Esophagus muscularis mucosa (tissue), 4 donors: ENCODE measurements around the gene LONP1. TPM values are rescaled to one million over a fixed set of nuclear protein-coding genes. Genes with fewer than 3 reads are reported as not detected.

Source experiments
- DNase-seq: peaks from one replicate; pipeline ENCODE4 v3.0.0-alpha.2; 2017; ENCODE audit errors: extremely low spot score
- H3K27ac ChIP-seq, 4 donors: fragments of 200-600 bp; sonication (generic); replicated peaks in 1 of 4; 1 replicate in 3 of 4; 2 replicates in 1 of 4; pipeline ENCODE4 v1.5.1; 2016 to 2019; ENCODE audit warnings: mild to moderate bottlenecking in 1 of 4
- H3K27me3 ChIP-seq, 4 donors: fragments of 200-600 bp; sonication (generic); one replicate each; pipeline versions ENCODE4 v1.5.1 to v1.6.0; 2016 to 2019
- H3K36me3 ChIP-seq, 4 donors: fragments of 200-600 bp; sonication (generic); one replicate each; pipeline ENCODE4 v1.5.1; 2016 to 2019
- H3K4me1 ChIP-seq, 4 donors: fragments of 200-600 bp; sonication (generic); one replicate each; pipeline ENCODE4 v1.5.1; 2016 to 2019
- H3K4me3 ChIP-seq, 4 donors: fragments of 200-600 bp; sonication (generic); 1 replicate in 2 of 4; 2 replicates in 2 of 4; pipeline ENCODE4 v1.5.1; 2016 to 2019; ENCODE audit warnings: mild to moderate bottlenecking in 4 of 4, moderate library complexity in 1 of 4
- H3K9me3 ChIP-seq, 4 donors: fragments of 200-600 bp; sonication (generic); 1 replicate in 3 of 4; 2 replicates in 1 of 4; pipeline ENCODE4 v1.5.1; 2016 to 2019
- CTCF ChIP-seq, 3 experiments: fragments of 200-600 bp in 2 of 3; fragments of 450-650 bp in 1 of 3; sonication (generic) in 2 of 3; IDR thresholded peaks; one replicate each; pipeline ENCODE4 v1.5.1; 2017 to 2019; ENCODE audit warnings: antibody characterized with exemption in 3 of 3, mild to moderate bottlenecking in 2 of 3, moderate library complexity in 1 of 3
- EP300 ChIP-seq: sonication (generic); formaldehyde crosslinking; IDR thresholded peaks from one replicate; pipeline ENCODE4 v1.6.1; 2017; ENCODE audit warnings: antibody characterized with exemption
- POLR2A ChIP-seq: fragments of 450-650 bp; IDR thresholded peaks from one replicate; pipeline ENCODE4 v1.6.1; 2017; ENCODE audit warnings: antibody characterized with exemption, moderate library complexity, mild to moderate bottlenecking, low read depth
- POLR2AphosphoS5 ChIP-seq, 2 donors: sonication (generic); formaldehyde crosslinking; IDR thresholded peaks; one replicate each; pipeline ENCODE4 v1.6.1; 2017; ENCODE audit warnings: antibody characterized with exemption in 2 of 2
- WGBS: methylation state at CpG from one replicate; pipeline ENCODE4 v1.1.5; 2018; 5-methylcytosine and 5-hydroxymethylcytosine counted together
- intact Hi-C: fragments of 100-400 bp; cut with DNase I; formaldehyde crosslinking; loops from one replicate; pipeline ENCODE4 v1.15.1; 2023
- total RNA-seq, 4 donors: library from RNA; depleted of rRNA; stranded (reverse); fragments of >200 nt; gene quantifications; one replicate each; pipeline versions ENCODE4 v1.1.0 to v1.2.1, GENCODE V29; 2016

The LONP1 gene
- total RNA-seq, 4 donors from 2014 or later, result 49.0 to 70.4 (median 54.3) TPM

- intact Hi-C loops, result no loop called here
- WGBS, result 90% methylated on average over 8 of the region's 13 CpGs
- H3K4me1 ChIP-seq, result peaks cover 0 to 5% (median under 1%) of the 10 kb centered on the region in 4 donors
- TF ChIP-seq POLR2AphosphoS5 (IDR thresholded peaks at IDR 0.05) (no peak), POLR2A (no peak), CTCF (IDR thresholded peaks at IDR 0.05) (no peak), EP300 (no peak)
- H3K27me3 ChIP-seq, result no peaks in the 10 kb centered on the region
- no peaks in the 10 kb centered on the region for H3K9me3 ChIP-seq
- no peak overlapping the region for H3K27ac ChIP-seq
- peaks cover 16 to 38% (median 36%) of the 10 kb centered on the region in 4 donors for H3K36me3 ChIP-seq
- H3K4me3 ChIP-seq, result no peak overlapping the region
- no peak for DNase-seq
These were observed 47.1 kb downstream of the LONP1 start for GRCh38 chr19:5672708-5673459.

- WGBS, result 98% methylated on average over 5 of the region's 7 CpGs
- Histone ChIP-seq H3K4me1 (peaks cover 0 to 5% (median 0%) of the 10 kb centered on the region in 4 donors), H3K27ac (no peak overlapping the region), H3K9me3 (no peaks in the 10 kb centered on the region), H3K36me3 (peaks cover 29 to 45% (median 45%) of the 10 kb centered on the region in 4 donors), H3K27me3 (no peaks in the 10 kb centered on the region), H3K4me3 (no peak overlapping the region)
- TF ChIP-seq CTCF (IDR thresholded peaks at IDR 0.05) (no peak), POLR2A (no peak)
- DNase-seq, result no peak
- intact Hi-C loops, result no loop called here
These were observed 48.3 kb downstream of the LONP1 start for GRCh38 chr19:5671600-5671999.

DNA sequence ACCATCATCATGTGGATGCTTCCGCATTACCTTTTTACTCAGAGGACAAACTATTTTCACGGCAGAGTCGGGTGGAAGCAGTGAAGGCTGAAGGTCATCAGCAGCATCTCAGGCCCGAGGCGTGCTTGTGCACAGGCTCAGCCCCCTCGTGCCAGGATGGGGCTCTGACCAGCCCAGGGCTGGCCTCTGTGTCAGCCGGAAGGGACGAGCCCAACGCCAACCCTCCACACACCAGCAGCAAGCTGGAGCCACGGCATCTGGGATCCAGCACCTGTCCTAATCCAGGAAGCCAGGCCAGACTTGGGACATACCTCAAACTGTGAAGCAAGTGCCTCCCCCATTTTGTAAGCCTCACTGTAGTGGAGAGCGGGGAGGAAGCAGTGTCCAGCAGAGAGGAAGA lies 50.7 kb downstream of the LONP1 start:
- Histone ChIP-seq H3K36me3 (peaks cover 53 to 69% (median 69%) of the 10 kb centered on the region in 4 donors), H3K9me3 (no peaks in the 10 kb centered on the region), H3K4me1 (no peaks in the 10 kb centered on the region), H3K27ac (no peak overlapping the region), H3K27me3 (no peaks in the 10 kb centered on the region), H3K4me3 (no peak overlapping the region)
- intact Hi-C loops, result no loop called here
- DNase-seq, result no peak
- TF ChIP-seq EP300, result no peak
- TF ChIP-seq POLR2AphosphoS5 (IDR thresholded peaks at IDR 0.05), result no peak
- no peak for TF ChIP-seq POLR2A
- WGBS, result 85% methylated on average over 2 of the region's 11 CpGs

- WGBS, result 86% methylated on average over 22 of the region's 22 CpGs
These were observed 52.1 kb downstream of the LONP1 start for GRCh38 chr19:5667751-5668271.

More at GRCh38 chr19:5667751-5668271, 52.1 kb downstream of the LONP1 start:
- no peak for DNase-seq
- H3K36me3 ChIP-seq, result peaks cover 67 to 83% (median 83%) of the 10 kb centered on the region in 4 donors
- intact Hi-C loops, result no loop called here
- H3K4me3 ChIP-seq, result no peak overlapping the region
- H3K27me3 ChIP-seq, result no peaks in the 10 kb centered on the region
- no peaks in the 10 kb centered on the region for H3K9me3 ChIP-seq
- H3K4me1 ChIP-seq, result no peaks in the 10 kb centered on the region
- TF ChIP-seq POLR2AphosphoS5 (IDR thresholded peaks at IDR 0.05) (peak in 1 of 2 donors; percentile 12), CTCF (IDR thresholded peaks at IDR 0.05) (no peak)
- no peak overlapping the region for H3K27ac ChIP-seq
